ENCODE results near the gene GDF15.

DNA sequence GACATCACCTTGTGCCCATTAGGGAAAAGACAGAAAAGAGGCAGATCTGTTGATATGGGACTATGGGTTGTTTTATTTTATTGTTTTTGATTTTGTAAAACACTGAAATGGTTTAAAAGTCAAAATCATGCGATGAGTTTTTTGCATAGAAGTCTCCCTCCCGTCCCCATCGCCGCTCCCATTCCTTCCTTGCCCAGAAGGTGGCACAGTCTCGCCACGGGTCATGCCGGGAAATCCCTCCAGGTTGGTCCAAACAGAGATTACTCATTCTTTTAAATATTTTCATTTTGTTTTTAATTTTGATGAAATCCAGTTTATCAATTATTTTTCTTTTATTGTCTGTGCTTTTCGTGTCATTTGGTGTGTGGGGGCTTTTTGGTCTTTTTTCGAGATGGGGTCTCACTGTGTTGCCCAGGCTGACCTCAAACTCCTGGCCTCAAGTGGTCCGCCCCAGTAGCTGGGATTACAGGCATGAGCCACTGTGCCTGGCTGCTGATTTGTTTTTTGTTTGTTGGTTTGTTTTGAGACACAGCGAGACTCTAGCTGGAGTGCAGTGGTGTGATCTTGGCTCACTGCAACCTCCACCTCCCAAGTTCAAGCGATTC, 36.3 kb upstream of the GDF15 start:
- TF ChIP-seq, protein P1, sequence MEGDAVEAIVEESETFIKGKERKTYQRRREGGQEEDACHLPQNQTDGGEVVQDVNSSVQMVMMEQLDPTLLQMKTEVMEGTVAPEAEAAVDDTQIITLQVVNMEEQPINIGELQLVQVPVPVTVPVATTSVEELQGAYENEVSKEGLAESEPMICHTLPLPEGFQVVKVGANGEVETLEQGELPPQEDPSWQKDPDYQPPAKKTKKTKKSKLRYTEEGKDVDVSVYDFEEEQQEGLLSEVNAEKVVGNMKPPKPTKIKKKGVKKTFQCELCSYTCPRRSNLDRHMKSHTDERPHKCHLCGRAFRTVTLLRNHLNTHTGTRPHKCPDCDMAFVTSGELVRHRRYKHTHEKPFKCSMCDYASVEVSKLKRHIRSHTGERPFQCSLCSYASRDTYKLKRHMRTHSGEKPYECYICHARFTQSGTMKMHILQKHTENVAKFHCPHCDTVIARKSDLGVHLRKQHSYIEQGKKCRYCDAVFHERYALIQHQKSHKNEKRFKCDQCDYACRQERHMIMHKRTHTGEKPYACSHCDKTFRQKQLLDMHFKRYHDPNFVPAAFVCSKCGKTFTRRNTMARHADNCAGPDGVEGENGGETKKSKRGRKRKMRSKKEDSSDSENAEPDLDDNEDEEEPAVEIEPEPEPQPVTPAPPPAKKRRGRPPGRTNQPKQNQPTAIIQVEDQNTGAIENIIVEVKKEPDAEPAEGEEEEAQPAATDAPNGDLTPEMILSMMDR (IDR thresholded peaks at IDR 0.05): peak; percentile 58 to 85 (median 77)
- TF ChIP-seq EP300 (IDR thresholded peaks at IDR 0.05; ENCODE audit: low read depth) (no peak), POLR2A (IDR thresholded peaks at IDR 0.05) (no peak), POLR2AphosphoS5 (IDR thresholded peaks at IDR 0.05) (no peak)

Data from transverse colon (tissue), 4 donors.